DMS153 (cell line): ENCODE data around the gene MTF2.
"Not testable (repeated sequence)": the region's sequence is repeated elsewhere in the genome, so short reads cannot be mapped to it uniquely, and the experiment has no call there.

Experiments
- DNase-seq: peaks from one replicate; lab custom pipeline; 2025; lab: John Stamatoyannopoulos, UW

MTF2 gene

DNA sequence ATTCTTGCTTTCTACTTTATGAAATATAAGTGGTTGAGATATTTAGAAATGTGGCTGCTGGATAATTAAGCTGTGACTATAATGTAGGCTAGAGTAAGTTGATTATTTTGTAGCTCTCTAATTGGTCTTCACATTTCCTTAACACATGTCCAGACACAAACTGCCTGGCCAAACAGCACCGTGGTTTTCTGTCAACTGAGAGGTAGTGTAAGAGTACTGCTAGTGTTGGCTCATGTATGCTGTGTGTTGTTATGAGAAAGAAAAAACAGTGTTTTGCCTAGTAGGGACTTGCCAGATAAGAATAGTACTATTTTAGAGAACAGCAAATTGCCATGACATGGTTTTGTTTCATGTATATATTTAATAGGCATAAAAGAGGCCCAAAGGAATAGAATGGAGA lies 64.1 kb downstream of the MTF2 start:
- no peak for DNase-seq

DNA sequence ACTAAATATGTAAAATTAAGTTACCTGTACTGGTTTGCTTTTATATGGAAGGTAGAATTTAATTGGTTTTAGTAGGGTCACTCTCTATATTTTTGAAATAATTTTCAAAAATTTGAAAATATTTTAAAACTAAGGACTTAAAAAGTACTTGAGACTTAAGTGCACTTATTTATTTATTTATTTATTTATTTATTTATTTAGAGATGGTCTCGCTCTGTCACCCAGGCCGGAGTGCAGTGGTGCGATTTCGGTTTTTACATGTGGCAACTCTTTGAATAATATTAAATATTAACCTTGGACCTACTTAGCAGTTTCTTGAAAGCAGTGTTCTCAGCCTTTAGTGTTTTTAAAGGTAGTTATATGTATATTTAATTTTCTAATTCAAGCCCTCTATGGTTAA lies 64.7 kb downstream of the MTF2 start:
- no peak for DNase-seq

DNA sequence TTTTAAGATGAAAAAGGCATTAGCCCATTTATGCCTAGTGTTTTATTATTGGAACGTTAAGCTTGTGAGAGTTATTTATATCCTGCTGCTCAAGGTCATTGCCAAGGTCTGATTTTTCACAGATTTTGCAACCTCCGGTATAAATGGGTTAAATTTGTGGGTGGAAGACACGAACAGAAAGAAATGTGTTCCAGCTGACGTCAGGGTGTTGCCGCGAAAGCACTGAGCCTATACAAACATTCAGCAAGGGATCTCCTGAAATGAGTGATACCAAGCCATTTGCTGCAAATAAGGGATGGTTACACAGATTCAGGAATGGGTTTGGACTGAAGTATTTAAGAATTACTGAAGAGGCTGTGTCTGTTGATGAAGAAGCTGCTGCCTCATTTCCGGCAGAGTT lies 68.9 kb downstream of the MTF2 start:
- no peak for DNase-seq

DNA sequence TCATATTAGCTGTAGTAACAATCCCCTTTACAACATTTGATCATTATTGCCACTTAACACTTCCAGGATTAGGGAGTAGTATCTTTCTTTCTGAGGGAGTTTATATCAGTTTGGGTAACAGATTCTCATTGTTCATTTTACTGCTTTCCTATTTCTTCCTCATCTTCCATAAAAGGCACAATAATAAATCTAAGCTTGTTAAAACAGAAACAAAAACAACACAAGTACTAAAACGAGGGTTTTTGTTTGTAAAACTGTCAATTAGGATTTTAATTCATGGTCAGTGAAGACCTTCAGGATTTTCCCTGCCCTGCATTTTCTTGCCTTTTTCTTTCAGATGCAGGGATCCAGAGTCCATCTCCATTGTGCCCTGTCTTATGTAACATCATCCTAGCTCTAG lies 71.6 kb downstream of the MTF2 start:
- DNase-seq, result no peak

DNA sequence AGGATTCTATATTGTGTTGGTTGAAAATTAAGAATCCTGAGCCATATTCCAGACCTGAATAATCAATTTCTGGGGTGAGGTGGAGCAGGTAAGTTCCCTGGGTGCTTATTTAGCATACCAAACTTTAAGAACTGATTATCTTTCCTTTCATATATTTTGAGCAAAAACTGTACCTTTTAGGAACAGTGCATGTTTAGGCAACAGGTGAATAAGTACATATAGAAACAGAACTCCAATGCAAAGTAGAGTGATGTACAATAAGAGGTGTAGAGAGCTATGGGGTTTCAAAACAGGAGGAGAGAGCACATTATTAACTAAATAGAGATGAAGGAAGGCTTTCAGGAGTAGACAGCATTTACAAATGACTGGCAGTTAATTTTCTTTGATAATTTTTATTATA lies 72.4 kb downstream of the MTF2 start:
- no peak for DNase-seq

DNA sequence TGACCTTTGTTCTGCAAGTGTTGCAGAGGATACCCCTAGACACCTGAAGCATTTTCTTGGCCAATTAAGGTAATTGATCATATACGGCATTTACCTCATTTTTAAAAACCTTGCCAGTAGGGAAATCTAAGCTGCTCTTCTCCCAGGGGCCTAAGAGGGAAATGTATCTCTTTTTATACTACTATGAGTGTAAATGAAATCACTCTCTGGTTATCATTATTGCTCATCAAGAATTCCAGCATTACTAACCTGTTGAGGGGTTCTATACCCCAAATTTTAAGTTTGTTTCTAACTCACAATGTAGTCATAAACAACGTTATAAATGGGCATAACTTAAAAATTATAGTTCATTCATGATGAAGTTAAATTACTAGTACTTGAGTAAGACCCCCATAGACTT lies 73.8 kb downstream of the MTF2 start:
- DNase-seq, result no peak

DNA sequence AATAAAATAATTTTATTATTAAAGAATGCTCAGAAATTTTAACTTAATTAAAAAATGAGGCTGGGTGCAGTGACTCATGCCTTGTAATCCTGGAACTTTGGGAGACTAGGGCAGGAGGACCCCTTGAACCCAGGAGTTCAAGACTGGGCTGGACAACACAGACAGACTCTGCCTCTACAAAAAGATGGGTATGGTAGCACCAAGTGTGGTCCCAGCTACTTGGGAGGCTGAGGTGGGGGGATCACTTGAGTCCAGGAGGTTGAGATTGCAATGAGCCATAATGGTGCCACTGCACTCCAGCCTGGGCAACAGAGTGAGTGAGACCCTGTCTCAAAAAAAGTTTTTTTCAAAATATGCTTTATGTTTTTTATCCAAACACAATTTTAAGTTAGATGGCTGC lies 75.8 kb downstream of the MTF2 start:
- no peak for DNase-seq

DNA sequence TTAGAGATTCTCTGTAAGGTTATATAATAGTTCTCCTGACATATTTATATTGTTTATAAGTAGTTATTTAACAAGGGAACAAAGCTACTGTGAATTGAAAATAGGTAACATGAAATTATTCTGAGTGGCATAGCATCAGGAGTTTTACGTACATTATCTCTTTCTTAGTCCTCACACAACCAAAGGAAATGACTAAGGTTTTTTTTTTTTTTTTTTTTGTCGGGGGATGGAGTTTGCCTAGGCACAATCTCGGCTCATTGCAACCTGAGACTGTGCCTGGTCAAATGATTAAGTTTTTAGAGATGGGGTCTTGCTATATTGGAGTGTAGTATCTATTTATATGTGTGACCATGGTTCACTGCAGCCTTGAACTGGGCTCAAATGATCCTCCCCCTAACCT lies 76.3 kb downstream of the MTF2 start:
- no peak for DNase-seq

DNA sequence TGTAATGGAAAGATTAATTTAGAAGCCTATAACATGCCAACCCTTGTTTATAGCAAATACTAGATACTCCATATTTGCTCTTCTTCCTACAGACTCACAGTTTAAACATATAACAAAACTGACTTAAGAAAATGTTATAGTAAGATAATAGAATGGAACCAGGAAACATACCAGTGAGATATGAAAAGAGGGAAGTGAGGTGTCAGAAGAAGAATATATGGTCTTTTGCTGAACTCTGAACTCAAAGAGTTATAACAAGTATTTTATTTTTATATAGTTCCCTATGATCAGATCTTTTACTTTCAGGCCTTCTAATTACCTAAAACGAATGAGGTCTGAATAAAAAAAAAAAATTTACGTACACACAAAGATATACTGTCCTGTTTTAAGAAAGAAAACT lies 80.3 kb downstream of the MTF2 start:
- DNase-seq, result no peak

DNA sequence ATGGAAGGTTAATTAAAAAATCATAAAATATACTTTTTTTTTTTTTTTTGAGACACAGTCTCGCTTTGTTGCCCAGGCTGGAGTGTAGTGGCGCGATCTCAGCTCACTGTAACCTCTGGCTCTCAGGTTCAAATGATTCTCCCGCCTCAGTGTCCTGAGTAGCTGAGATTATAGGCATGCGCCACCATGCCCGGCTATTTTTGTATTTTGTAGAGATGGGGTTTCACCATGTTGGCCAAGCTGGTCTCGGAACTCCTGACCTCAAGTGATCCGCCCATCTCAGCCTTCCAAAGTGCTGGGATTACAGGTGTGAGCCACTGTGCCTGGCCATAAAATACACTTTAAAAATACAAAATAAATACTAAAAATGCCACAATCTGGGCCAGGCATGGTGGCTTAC lies 84.2 kb downstream of the MTF2 start:
- not testable (repeated sequence) for DNase-seq

DNA sequence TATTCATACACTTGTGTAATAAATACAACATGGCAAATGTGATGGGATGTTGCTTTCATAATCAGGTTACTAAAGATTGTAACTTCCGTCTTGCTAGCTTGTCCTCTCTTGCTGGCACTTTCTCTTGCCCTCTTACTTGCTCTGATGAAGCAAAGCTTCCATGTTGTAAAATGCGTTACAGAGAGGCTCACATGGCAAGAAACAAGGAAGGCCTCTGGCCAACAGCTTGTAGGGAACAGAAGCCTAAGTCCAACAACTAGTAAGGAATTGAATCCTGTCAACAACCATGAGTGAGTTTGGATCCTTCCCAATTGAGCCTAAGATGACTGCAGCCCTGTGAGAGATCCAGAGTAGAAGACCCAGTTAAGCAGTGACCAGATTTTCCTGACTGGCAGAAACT lies 85.7 kb downstream of the MTF2 start:
- DNase-seq, result no peak

DNA sequence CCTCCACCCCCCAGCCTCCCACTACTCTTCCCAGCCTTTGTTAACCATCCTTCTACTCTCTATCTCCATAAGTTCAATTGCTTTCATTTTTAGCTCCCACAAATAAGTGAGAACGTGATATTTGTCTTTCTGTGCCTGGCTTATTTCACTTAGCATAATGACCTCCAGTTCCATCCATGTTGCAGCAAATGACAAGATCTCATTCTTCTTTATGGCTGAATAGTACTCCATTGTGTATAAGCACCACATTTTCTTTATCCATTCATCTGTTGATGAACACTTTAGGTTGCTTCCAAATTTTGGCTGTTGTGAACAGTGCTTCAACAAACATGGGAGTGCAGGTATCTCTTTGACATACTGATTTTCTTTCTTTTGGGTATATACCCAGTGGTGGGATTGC lies 86.8 kb downstream of the MTF2 start:
- DNase-seq, result not testable (repeated sequence)

DNA sequence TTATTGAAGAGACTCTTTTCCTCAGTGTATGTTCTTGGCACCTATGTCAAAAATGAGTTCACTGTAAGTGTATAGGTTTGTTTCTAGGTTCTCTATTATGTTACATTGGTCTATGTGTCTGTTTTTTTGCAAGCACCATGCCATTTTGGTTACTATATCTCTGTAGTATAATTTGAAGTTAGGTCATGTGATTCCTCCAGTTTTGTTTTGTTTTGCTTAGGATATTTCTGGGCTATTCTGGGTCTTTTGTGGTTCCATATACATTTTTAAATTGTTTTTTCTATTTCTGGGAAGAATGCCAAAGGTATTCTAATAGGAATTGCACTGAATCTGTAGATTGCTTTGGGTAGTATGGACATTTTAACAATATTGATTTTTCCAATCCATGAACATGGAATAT lies 87.9 kb downstream of the MTF2 start:
- no peak for DNase-seq

DNA sequence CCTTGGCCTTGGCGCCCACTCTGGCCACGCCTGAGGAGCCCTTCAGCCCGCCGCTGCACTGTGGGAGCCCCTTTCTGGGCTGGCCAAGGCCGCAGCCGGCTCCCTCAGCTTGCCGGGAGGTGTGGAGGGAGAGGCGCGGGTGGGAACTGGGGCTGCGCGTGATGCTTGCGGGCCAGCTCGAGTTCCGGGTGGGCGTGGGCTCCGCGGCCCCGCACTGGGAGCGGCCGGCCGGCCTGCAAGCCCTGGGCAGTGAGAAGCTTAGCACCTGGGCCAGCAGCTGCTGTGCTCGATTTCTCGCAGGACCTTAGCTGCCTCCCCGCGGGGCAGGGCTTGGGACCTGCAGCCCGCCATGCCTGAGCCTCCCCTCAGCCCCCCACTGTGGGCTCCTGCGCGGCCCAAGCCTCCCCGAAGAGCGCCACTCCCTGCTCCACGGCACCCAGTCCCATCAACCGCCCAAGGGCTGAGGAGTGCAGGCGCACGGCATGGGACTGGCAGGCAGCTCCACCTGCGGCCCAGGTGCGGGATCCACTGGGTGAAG lies 91.1 kb downstream of the MTF2 start:
- not testable (repeated sequence) for DNase-seq

DNA sequence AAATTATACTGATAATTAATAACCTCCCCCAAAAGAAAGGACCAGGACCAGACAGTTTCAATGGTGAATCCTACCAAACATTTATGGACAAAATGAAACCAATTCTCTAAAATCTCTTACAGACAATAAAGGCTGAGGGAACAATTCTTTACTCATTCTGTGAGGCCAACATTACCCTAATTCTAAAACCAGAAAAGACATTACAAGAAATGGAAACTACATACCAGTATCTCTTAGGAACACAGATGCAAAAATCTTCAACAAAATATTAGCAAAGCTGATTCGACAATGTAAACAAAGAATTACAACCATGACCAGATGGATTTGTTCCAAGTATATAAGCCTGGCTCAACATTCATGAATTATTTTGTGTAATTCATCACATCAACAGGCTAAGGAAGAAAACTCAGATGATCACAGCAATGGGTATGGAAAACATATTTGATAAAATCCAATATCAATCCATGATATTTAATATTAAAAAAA lies 92.5 kb downstream of the MTF2 start:
- no peak for DNase-seq

DNA sequence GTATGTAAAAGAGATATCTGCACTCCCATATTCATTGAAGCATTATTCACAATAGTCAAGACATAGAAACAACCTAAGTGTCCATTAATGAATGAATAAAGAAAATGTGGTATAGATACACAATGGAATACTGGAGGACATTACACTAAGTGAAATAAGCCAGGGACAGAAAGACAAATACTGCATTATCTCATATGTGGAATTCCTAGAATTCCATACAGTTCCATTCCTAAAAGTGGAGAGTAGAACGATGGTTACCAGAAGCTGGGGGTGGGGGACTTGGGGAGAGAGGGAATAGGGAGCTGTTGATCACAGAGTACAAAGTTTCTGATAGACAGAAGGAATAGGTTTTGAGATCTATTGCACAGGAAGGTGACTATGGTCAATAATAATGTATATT lies 93.7 kb downstream of the MTF2 start:
- DNase-seq, result no peak

DNA sequence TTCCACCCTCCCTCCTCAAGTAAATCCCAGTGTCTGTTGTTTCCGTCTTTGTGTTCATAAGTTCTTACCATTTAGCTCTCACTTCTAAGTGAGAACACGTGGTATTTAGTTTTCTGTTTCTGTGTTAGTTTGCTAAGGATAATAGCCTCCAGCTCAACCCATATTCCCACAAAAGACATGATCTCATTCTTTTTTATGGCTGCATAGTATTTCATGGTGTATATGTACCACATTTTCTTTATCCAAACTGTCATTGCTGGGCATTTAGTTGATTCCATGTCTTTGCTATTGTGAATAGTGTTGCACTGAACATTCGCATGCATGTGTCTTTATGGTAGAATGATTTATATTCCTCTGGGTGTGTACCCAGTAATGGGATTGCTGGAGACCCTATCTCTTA lies 95.6 kb downstream of the MTF2 start:
- not testable (repeated sequence) for DNase-seq

DNA sequence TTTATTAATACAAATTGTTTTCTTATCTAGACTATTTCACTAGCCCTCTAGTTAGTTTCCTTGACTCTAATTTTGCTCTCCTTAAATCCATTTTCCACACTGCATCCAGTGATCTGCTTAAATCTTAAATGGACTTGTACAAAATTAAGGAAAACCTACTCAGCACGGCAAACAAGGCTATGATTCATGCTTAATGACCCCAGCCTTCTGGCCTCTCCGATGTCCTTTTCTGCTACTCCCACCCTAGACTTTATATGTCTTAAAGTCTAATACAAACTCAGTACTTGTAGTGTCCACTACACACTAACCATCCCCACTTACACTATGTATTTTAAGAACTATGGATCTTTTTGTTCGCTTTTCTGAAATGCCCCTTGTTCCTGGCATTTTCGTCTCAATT lies 98.9 kb downstream of the MTF2 start:
- DNase-seq, result no peak

DNA sequence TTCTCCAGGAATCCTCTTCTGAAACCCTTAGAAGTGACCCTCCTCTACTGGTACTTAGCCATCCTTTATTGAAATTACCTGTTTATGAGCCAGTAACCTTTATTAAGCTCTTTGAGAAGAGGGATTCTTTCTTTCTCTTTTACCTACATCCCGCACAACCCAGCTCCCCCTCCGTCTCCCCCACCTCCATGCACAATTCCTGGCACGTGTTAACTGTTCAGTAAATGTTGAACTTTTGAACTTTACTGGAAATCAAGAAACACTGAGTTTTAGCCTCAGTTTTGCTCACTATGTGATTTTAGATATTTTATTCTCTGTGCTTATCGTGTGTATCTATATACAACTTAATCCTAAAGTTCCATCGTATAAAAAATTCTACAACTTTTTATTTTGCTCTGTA lies 99.3 kb downstream of the MTF2 start:
- no peak for DNase-seq

DNA sequence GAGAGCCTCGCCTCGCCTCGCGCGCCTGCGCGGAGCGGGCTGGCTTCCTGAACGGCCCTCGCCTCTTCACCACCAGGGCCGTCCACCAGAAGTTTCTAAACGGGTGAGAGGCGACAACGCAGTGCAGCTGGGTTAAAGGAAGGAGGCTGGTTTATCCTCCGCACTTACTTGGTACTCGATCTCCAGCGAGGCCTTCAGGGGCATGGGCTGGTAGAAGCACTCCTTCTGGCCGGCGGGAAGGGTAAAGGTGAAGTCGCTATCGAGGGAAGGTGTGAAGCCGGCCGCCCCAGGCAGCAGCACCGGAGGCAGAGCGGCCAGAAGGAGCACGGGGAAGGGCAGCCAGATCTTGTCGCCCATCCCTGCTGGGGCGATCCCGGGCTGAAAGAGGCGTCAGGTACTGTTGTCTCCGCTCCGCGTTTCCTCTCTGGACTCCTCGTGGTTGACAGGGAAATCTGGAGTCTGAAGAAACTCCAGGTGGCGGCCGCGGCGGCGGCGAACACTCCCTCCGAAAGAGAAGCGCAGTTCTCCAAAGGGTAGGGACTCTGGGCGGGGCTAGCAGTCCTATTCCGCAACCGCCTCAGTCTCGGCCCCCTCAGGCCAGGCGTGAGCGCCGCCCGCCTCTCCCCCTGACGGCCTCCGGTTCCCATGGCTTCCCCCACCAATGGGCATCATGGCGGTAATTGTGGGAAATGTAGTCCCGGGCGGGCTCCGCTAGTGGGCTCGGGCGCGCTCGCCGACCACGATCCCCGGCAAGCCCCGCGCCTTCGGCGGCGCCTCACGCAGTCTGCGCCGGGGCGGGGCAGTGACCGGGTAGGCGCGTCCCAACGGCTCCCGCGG lies 101.0 kb downstream of the MTF2 start, which contains the start of gene TMED5:
Gene TMED5 (minus strand): TSS at position 528 of the 837 bp plus-strand sequence. CDS start 171 bp downstream, at position 357.
- DNase-seq, result peak; percentile 96

DNA sequence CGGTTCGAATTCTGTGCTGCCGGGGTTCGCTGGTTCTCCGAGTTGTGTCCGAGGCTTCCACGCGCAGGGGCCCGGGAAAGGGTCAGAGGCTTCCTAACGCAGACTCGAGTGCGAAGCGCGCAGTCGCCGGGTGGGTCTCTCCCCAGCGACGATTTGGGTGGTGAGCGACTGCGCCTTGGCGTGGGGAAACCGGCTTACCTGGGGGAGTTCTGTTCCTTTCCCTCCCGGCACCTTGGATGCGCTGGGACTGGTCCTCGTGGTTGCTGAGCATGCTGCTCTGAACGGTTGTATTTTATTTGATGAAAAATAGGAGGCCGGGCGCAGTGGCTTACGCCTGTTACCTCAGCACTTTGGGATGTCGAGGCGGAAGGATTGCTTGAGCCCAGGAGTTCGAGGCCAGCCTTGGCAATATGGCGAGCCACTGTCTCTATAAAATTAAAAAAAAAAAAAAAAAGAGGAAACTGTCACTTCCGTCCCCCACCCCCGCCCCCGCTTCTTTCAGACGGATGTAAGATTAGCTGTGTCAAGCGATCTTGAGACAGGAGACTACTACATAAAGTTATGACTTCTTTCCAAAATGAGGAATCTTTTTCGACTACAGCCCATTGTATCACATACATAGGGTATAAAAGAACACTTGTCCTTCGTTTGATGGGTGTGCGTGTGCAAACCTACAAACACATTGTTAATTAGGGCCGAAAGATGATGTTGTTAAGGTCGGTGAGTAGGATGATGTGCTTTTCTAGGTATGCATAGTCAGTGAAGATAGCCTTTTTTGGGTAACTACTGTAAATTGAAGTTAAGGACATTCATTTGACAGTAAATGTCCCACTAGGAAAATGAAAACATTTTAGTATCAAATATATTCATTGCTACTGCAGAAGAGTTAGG lies 101.9 kb downstream of the MTF2 start, which contains the start of gene CCDC18:
Gene CCDC18 (plus strand): TSS at position 2 of the 891 bp plus-strand sequence. CDS start 2,638 bp downstream, outside the sequence.
- DNase-seq, result peak; percentile 43

DNA sequence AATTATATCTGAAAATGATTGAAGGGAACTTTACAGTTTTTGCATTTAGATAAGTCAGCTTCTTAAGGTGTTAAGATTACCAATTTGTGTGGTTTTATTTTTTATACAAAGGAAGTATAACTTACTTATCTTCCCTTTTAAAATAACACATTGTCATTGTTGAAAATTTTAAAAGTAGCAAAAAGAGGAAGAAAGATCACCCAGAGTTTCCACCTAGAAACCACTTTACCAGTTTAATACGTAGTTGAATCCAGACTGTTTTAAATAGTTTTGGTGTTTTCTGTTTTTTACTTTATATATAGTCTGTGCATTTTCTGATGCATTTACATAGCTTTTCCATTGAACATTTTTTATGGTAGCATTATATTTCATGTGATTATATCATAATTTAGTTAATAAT lies 107.6 kb downstream of the MTF2 start:
- DNase-seq, result no peak
